Stimulated activated CD8-positive, alpha-beta memory T cell treated with anti-CD3 and anti-CD28 coated beads, Interleukin-15, amount 100 ng/mL, for 1 hour (primary cell): ENCODE measurements around the gene HELZ2.
A peak's percentile ranks its signal among the peaks of the same experiment; 100 is the strongest.

Experiments used
- DNase-seq: peaks from one replicate; pipeline ENCODE4 v3.0.0-alpha.2; 2020; ENCODE audit warnings: low read depth

Gene HELZ2

GRCh38 chr20:63538204-63539091 lies 35.6 kb downstream of the HELZ2 start:
- DNase-seq: no peak

DNA sequence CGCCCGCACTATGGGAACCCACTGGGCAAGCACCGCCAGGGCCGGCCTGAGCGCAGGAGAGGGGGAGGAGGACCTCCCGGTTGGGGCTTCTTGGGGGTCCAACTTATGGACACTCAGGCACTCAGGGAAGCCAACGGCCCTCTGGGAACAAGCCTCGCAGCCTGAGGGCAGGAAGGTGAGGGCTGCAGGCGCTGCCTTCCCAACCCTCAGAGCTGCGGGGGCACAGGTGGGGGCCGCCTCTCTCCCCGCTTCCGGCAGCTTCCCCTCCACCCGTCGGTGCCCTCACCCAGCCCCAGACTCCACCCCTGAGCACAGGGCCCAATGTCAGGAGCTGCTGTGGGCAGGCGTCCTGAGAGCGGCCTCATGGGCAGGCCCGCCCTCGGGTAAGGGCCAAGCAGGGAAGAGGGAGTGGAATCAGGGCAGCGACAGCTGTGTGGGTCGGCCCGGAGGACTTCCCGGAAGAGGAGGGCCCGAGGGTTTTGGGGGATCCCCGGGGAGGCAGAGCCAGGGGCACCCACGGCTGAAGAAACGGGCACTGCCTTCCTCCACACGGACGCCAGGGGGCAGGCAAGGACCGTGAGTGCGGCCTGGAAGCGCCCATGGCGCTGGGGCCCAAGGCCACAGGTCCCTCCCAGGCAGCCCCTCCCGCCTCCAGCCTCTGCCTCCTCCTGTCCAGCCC lies 36.4 kb downstream of the HELZ2 start:
- peak; percentile 80 for DNase-seq

- DNase-seq: no peak
These were observed 37.0 kb downstream of the HELZ2 start, which contains the start of gene PTK6 for GRCh38 chr20:63536997-63537524. Gene PTK6 (minus strand): TSS chr20:63537376. CDS start chr20:63537314, 62 bp downstream.

DNA sequence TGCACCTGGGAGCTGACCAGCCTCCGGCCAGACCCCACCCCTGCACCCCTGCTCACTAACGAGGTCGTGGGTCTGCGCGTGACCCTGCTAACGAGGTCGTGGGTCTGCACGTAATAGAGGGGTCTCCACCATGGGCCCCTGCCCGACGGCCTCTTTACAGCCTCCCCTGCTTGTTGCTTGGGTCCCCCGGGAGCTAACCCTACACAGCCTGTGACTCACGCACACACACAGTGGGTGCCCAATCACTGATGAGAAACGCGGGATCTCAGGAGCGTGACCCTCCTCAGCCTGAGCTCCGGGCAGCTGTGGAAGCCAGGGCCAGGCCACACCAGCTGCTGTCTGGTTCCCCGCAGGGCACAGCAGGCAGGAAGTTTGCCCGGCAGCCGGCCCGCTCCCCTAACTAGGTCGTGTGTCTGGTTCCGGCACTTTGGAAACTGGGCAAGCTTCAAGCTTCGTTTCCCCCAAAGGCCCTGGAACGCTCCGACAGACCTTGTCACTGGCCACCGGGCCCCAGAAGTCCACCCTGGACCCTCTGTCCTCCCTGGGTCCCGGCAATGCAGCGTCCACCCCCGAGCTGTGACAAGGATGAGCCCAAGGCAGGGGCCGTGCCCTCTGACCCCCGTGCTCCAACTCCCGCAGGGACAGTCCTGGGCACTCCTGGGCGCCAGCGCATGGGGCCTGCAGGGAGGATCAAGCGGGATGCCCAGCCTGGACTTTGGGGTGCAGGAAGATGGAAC lies 37.6 kb downstream of the HELZ2 start:
- no peak for DNase-seq

DNA sequence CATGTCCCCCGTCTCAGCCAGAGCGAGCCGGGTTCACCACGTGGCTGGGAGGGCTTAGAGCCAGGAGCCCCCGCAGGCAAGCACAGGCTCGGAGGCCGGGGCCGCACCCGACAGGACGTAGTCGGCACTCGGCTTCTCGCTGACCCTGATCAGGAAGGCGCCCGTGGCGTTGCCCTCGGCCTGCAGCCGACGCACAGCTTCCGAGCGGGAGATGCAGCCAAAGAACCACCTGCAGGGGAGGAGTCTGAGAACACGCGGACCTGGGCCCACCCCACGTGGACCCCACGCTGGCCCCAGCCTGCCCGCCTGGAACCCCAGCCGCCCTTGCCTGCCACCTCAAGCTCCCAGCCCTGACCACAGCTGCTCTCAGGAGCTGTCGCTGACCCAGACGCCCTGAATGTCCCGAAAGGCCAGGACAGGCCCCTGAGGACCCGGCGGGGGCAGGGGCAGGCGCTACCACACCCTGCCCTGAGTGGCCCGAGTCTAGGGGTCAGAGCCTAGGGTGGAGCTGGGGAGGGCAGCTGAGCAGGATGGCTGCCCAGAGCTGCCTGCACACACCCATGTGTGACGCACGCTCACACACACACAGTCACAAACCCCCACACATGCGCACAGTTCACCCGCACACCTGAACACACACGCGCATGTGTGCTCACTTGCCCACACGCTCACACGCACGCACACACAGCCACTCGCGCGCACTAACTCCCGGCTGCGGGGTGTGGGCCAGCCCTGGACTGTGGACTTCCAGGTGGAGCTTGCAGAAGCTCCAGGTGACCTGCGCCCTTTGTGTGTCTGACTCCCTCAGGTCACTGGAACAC lies 39.0 kb downstream of the HELZ2 start:
- DNase-seq: no peak

DNA sequence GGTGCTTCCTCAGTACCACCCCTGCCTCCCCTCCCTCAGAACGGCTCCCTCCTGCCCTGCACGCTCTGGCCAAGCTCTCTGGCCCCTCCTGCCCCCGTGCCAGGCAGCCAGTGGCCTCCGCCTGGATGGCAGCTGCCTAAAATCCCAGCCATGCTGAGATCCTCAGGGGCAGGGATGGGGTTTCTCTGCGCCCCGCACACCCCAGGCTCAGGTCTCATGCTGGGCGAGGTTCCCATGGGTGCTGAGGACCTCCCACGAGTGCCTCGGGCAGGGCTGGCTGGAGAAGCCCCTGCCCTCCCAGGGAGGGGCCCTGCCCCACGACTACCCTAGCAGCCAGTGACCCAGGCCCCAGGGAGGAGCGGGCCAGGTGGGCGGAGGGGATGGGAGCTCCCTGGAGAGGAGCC lies 39.6 kb downstream of the HELZ2 start:
- no peak for DNase-seq

- no peak for DNase-seq
These were observed 40.1 kb downstream of the HELZ2 start for GRCh38 chr20:63533871-63534393.

DNA sequence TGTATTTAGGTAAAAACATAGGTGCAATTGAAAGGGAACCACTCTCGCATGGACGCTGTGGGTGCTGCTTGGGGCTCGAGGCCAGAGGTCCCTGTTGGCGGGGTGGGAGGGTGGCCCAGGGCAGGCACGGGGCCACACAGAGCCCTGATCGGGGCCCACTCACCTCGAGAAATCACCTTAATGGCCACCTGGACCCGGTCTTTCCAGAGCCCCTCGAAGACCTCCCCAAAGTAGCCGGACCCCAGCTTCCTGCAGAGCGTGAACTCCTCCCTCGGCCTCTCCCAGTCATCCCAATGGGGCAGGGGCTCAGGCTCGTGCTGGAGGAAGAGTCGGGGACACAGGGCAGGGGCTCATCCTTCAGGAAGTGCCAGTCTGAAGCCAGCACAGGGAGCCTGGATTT lies 40.7 kb downstream of the HELZ2 start:
- no peak for DNase-seq

GRCh38 chr20:63532449-63532971 lies 41.5 kb downstream of the HELZ2 start:
- no peak for DNase-seq

- no peak for DNase-seq
These were observed 42.2 kb downstream of the HELZ2 start for GRCh38 chr20:63531686-63532448.

DNA sequence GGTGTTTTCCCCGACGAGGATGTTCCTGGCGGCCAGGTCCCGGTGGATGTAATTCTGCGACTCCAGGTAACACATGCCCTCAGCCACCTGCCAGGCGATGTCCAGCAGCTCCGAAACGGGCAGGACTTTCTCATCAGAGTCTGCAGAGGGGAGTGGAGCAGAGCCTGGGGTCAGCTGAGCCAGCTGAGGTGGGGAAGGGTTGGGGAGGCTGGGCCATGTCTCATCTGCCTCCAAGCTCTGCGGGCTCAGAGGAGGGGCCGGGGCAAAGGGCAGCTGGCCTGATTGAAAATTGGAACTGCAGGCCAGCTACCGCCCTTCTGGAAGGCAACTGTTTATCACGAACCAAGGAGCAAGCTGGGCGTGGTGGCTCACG lies 43.3 kb downstream of the HELZ2 start:
- no peak for DNase-seq

- DNase-seq: no peak
These were observed 43.9 kb downstream of the HELZ2 start for GRCh38 chr20:63529861-63530787.

GRCh38 chr20:63529180-63529860 lies 44.7 kb downstream of the HELZ2 start:
- DNase-seq: no peak

- no peak for DNase-seq
These were observed 46.9 kb downstream of the HELZ2 start for GRCh38 chr20:63527184-63527583.

- no peak for DNase-seq
These were observed 48.1 kb downstream of the HELZ2 start for GRCh38 chr20:63525971-63526370.

GRCh38 chr20:63525185-63525584 lies 48.9 kb downstream of the HELZ2 start:
- no peak for DNase-seq
